Mucosa of descending colon (tissue), 3 donors: ENCODE measurements around the gene TSKU. TPM values are rescaled to one million over a fixed set of nuclear protein-coding genes. Genes with fewer than 3 reads are reported as not detected.

ENCODE experiments used
- ATAC-seq: fragments of 200-7000 bp; cut with Tn5 transposase; one replicate; pipeline ENCODE4 v1.9.1; 2020; ENCODE audit warnings: mild to moderate bottlenecking, moderate library complexity
- DNase-seq, 3 donors: peaks; one replicate each; pipeline ENCODE4 v3.0.0-alpha.2; 2020
- H3K36me3 ChIP-seq: fragments of 200-600 bp; one replicate; pipeline ENCODE4 v1.8.0; 2021; ENCODE audit warnings: low read depth, mild to moderate bottlenecking
- H3K4me1 ChIP-seq: fragments of 200-600 bp; one replicate; pipeline ENCODE4 v1.8.0; 2021; ENCODE audit warnings: low read depth, mild to moderate bottlenecking
- H3K4me3 ChIP-seq: fragments of 200-600 bp; one replicate; pipeline ENCODE4 v1.8.0; 2021; ENCODE audit warnings: mild to moderate bottlenecking
- H3K9me3 ChIP-seq: fragments of 200-600 bp; one replicate; pipeline ENCODE4 v1.8.0; 2021; ENCODE audit warnings: mild to moderate bottlenecking
- CTCF ChIP-seq: fragments of 200-600 bp; IDR thresholded peaks from one replicate; pipeline ENCODE4 v1.8.0; 2022; ENCODE audit warnings: antibody characterized with exemption, mild to moderate bottlenecking
- intact Hi-C, 2 donors: fragments of 100-400 bp; cut with DNase I in 1 of 2; cut with micrococcal nuclease in 1 of 2; formaldehyde crosslinking; loops; one replicate each; pipeline versions ENCODE4 v1.11.0 to v1.11.1; 2022; cut with DNase I, micrococcal nuclease
- total RNA-seq, 3 donors: library from RNA; stranded (reverse); fragmentation: NEBNext Ultra II Directional in 2 of 3; extraction: Animal tissue kit (Norgen Biotek cat#: 25700) in 2 of 3; gene quantifications; one replicate each; pipeline versions ENCODE4 v1.2.1 to v1.2.4, GENCODE V29; 2021 to 2023
- donor health status: DM: no; HTN: no; CAD: no; lungs with moderate emphysema.
- donor health status: DM: no; HTN: no; CAD: no.
- donor health status: DM: no; HTN: yes; CAD: no.

Gene TSKU
- total RNA-seq, 3 donors from 2014 or later: 21.5 to 42.9 (median 41.8) TPM

- Histone ChIP-seq H3K36me3 (no peaks in the 10 kb centered on the region), H3K4me1 (peaks cover 49% of the 10 kb centered on the region), H3K4me3 (no peak overlapping the region), H3K9me3 (peaks cover 11% of the 10 kb centered on the region)
- no peak for ATAC-seq
- intact Hi-C loops: no loop called here
- no peak for DNase-seq
- no peak for TF ChIP-seq CTCF
Observed at GRCh38 chr11:76773921-76774361, 9.2 kb upstream of the TSKU start.

DNA sequence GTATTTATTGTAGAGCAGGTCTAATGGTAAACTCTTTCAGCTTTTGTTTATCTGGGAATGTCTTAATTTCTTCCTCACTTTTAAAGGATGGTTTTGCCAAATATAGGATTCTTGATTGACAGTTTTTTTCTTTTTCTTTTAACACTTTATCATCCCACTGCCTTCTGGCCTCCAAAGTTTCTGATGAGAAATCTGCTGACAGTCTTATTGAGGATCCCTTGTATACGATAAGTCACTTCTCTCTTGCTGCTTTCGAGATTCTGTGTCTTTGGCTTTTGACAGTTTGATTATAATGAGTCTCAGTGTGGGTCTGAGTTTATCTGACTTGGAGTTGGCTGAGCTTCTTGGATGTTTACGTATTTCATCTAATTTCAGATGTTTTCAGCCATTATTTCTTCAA is 6.7 kb upstream of the TSKU start:
- no peak for DNase-seq
- Histone ChIP-seq H3K4me1 (peaks cover 33% of the 10 kb centered on the region), H3K9me3 (peaks cover 11% of the 10 kb centered on the region), H3K4me3 (no peak overlapping the region), H3K36me3 (no peaks in the 10 kb centered on the region)
- TF ChIP-seq CTCF: no peak
- intact Hi-C loops: no loop called here
- ATAC-seq: no peak

GRCh38 chr11:76777305-76777704 is 5.9 kb upstream of the TSKU start:
- intact Hi-C loops: no loop called here
- no peak for TF ChIP-seq CTCF

GRCh38 chr11:76777876-76778275 is 5.3 kb upstream of the TSKU start:
- Histone ChIP-seq H3K4me1 (peaks cover 24% of the 10 kb centered on the region), H3K9me3 (peaks cover 11% of the 10 kb centered on the region), H3K36me3 (no peaks in the 10 kb centered on the region), H3K4me3 (no peak overlapping the region)
- no peak for TF ChIP-seq CTCF
- intact Hi-C loops: no loop called here
- no peak for DNase-seq
- no peak for ATAC-seq

More at GRCh38 chr11:76777305-76777704, 5.9 kb upstream of the TSKU start:
- ATAC-seq: no peak
- no peak overlapping the region for H3K4me3 ChIP-seq
- H3K36me3 ChIP-seq: no peaks in the 10 kb centered on the region
- peaks cover 30% of the 10 kb centered on the region for H3K4me1 ChIP-seq
- peaks cover 11% of the 10 kb centered on the region for H3K9me3 ChIP-seq
- DNase-seq: no peak

GRCh38 chr11:76778874-76779273 is 4.3 kb upstream of the TSKU start:
- Histone ChIP-seq H3K36me3 (no peaks in the 10 kb centered on the region), H3K4me3 (no peak overlapping the region), H3K4me1 (peaks cover 17% of the 10 kb centered on the region), H3K9me3 (peaks cover 11% of the 10 kb centered on the region)
- DNase-seq (no peak), ATAC-seq (no peak)
- intact Hi-C loops: no loop called here
- TF ChIP-seq CTCF: no peak
